GM21367 (cell line): ENCODE results near the gene GCHFR.

Experiments
- ATAC-seq: cut with Tn5 transposase; IDR thresholded peaks from one replicate; pipeline ENCODE4 v1.9.1; 2021; ENCODE audit not compliant: unreplicated experiment

The GCHFR gene

GRCh38 chr15:40754883-40755811 is 8.7 kb upstream of the GCHFR start, which contains the start of gene RMDN3:
Gene RMDN3 (minus strand): TSS chr15:40755254. CDS start chr15:40754783, 471 bp downstream.
- ATAC-seq, result peak; percentile 79

- ATAC-seq, result no peak
Observed at GRCh38 chr15:40755812-40756208, 8.1 kb upstream of the GCHFR start.

DNA sequence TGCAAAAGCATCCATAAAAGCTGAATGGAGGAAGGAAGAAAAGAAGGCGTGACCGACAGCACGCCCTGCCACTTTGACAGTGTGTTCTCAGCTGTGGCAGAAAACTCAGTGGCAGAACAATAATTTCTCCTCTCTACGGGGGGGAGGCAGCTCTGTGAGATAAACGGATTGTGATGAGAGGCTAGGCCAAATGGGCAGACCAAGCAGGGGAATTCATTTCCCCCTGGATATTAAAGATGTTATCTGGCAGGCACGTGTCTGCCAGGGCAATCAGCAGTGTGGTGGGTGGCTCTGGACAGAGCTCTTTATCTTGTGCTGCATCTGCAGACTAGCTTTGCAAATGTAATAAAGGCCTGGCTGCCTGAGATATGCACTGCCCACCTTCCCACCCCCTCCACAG is 6.9 kb upstream of the GCHFR start:
- ATAC-seq, result no peak

- ATAC-seq, result no peak
Observed at GRCh38 chr15:40759961-40760360, 3.9 kb upstream of the GCHFR start.

- no peak for ATAC-seq
Observed at GRCh38 chr15:40762919-40763800, 708 bp upstream of the GCHFR start.

DNA sequence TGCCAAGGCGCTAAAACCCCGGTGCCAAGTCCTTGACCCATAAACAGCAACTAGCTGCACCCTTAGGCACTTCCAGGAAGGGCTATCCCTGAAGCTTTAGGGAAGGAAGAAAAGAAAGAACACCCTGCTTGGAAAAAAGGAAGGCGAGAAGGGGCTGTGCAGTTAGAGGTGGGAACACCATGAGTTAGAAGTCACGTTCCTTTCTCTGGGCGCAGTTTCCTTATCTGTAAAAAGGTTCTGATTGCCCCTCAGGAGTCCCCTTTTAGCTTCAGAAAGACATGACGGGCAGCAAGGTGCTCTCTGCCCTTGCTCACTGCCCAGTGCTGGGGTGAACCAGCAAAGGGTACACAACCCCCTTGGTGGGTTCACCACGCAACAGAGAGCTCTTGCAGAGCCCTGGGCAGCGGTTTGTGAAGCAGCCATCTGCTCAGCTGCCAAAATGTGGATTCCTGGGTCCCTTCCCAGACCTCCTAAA is 798 bp downstream of the GCHFR start:
- ATAC-seq, result no peak

DNA sequence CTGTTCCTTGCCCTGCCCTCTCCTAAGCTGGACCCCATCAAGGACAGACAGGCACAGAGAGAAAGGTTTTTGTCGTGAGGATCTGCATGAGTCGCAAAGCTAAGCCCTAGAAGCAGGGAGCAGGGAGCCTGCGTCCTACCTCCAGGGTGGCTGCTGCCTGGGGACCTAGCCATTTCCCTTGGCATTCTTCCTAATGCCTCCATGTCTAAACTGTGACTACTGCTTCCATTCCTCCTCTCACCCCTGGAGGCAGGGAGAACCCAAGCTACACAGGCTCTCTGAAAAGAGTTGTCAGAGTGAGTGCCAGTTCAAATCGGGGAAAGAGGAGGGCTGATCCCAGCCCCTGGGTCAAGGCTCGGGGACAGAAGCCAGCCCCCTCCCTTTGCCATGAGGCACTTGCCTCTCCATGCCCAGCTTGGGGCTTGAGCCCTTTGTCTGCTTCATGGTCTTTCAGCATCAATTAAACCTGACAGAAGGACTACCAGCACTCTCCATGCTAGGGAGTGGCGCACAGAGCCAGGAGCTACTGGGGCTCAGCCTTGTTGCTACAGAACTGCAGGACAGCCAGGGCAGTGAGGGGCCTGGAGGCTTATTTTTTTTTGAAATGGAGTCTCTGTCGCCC is 2.4 kb downstream of the GCHFR start:
- no peak for ATAC-seq

DNA sequence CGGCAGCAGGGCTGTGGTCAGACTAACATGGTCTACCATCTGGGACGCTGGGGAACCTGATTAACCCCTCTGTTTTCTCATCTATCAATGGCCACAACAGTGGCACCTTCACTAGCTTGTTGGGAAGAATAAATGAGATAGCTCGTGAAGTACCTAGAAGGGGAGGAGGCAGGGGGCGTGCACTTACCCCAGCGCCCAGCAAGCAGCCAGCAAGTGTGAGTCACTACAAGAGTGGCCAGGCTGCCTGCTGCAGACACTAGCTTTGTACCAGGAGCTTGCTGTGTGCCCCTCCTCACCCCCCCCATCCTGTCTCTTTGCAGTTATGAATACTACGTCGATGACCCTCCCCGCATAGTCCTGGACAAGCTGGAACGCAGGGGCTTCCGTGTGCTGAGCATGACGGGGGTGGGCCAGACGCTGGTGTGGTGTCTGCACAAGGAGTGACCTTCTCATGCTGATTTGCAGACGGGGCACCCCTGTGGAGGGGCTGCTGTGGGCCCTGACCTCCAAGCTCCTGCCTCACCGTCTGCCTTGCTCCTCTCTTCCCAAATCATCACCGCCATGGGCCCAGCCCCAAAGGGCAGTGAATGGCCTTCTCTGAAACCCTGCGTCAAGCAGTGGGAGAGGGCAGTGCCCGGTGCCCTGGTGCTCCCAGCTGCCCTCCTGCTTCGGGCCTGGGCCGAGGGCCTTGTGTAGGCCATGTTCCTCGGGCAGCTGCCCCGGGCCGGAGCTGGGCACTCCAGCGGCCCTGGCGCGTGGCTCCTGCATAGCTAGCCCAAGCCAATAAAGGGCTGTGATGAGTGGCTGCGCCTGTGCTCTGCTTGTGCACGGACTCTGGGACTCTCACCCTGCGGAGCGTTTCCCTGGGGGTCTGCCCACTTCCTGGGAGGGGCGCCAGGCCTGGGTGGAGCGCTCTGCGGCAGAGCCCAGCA is 3.3 kb downstream of the GCHFR start:
- no peak for ATAC-seq

DNA sequence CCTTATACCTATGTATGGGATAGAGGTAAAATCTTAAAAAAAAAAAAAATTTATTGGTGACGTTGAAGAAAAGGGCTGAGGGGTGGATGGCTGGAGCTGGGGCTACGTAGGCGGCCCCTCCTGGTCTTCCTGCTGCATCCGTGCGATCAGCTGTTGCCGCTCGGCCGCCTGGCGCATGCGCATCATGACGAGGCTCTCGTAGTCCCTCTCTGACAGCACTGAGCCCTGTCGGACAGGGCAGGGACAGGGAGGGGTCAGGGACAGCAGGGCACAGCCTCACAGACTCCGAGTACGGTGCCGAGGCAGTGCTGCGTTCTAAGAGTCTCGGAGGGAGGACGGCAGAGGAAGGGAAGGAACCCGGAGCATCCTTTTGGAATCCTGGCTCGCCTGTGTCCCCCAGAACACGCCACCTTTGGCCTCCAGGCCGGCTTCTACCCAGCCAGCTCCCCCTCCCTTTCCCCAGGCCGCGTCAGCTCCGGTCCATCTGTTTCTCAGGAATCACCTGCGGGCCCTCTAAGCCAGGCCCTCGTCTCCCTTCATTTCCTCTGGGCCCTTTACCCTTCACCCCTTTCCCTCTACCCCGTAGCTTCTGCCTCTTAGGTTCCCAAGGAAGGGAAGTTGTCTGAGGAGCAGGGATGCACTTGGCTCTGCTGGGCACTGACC is 4.1 kb downstream of the GCHFR start:
- ATAC-seq, result no peak

- ATAC-seq, result peak; percentile 11
Observed at GRCh38 chr15:40768521-40769273, 4.8 kb downstream of the GCHFR start.

DNA sequence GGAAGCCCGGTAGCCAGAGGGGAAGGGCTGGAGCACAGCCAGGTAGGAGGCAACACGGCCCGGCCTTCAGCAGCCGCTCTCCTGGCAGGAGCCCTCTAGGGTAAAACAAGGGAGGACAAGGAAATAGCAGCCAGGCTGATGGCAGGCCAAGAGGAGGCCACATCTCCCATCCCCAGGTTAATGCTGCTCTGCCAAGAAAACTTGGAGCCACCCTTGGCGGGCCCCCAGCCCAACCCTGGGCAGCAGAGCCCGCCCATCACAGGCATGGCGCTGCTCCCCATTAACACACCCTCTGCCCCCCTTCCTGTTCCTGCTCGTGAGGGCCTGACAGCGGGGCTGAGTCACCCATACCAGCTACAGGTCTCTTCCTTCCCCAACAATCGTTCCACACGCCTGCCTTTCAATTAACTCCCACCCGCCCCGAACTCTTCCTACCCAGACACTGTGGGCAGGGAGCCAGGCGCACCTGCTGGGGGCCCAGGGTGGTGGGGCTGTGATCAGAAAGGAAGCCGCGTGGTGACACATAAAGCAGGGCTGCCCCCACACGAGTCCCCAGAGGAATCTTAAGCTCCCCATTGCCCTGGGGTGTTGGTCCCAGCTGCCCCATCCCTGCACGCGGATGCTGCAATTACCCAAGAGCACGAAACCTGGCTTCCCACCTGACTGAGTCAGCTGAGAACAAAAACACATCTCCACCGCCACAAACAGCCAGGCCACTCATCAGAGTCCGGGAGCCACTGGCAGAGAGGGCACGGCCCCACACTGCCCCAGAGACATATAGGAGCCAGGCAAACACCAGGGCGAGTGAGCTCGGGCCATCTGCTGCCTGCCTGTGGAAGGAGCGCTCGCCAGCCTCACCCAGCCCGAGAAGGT is 5.6 kb downstream of the GCHFR start, which contains the start of gene C15orf62:
TSS of gene C15orf62 (plus strand) at position 707 of the 873 bp plus-strand sequence. CDS start 516 bp downstream, outside the sequence.
- ATAC-seq, result peak; percentile 37

- ATAC-seq, result no peak
Observed at GRCh38 chr15:40770147-40770721, 6.4 kb downstream of the GCHFR start.

DNA sequence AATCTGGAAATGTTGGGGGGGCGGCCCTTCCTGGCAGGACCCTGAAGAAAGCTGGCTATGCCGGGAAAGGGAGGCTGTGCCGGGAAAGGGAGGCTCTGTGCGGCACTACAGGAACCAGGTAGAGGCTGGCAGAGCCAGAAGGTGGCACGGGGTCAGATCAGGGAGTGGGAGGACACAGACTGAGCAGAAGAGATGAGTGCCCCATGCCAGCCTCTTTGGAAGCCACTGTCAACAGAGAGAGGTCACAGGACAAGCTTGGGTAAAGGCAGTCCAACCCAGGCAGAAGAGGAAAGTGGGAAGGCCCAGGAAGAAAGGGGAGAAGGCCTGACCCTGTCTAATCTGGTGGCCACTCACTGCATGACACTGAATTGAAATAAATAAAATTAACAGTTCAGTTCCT is 7.4 kb downstream of the GCHFR start:
- ATAC-seq, result no peak

GRCh38 chr15:40772014-40772413 is 8.1 kb downstream of the GCHFR start:
- no peak for ATAC-seq

- ATAC-seq, result no peak
Observed at GRCh38 chr15:40773496-40773895, 9.6 kb downstream of the GCHFR start.

DNA sequence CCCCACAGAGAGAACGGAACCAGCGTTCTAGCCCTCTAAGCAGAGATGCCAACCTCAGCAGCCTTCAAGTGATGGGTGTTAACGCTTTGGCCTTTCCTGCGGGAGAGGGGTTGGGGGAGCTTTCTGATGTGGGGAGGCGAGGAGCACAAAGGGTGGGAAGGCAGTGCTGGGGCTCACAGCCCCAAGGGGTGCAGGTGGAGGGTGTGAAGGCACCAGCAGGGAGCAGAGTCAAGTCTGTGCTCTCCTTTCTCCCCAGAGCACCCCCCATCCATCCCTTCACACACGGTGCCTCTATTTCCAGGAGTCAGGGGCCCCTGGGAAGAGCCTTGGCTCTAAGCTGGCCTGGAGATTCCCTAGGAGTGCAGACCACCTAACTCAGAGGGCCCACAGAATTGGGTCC is 10.0 kb downstream of the GCHFR start:
- no peak for ATAC-seq

DNA sequence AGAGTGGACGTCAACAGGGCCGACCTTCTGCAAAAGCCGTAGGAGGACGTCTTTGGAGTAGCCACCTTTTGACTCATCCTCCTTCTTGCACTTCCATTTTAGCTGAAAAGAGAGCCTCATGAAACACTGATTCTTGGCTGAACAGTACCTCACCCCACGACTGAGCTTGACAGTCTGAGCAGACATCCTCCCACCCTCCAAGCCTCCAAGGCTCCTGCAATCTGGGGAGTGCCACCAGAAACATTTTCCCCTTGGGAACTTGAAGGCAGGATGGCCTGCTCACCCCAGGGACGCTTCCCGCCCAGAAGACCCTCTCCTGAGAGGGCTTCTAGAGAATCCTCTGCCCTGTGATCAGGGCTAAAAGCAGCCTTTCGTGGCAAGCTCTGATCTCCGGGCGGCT is 11.1 kb downstream of the GCHFR start:
- ATAC-seq, result no peak
